Right atrium auricular region (tissue), 2 donors: ENCODE data around the gene EBF4. TPM values are rescaled to one million over a fixed set of nuclear protein-coding genes. Genes with fewer than 3 reads are reported as not detected.
"Not testable (repeated sequence)": the region's sequence is repeated elsewhere in the genome, so short reads cannot be mapped to it uniquely, and the experiment has no call there.

Source experiments
- DNase-seq: peaks from one replicate; pipeline ENCODE4 v3.0.0-alpha.2; 2019; ENCODE audit warnings: low spot score
- H3K27ac ChIP-seq, 2 donors: fragments of 200-600 bp; sonication (generic); 1 replicate in 1 of 2; 2 replicates in 1 of 2; pipeline ENCODE4 v1.5.1; 2016 to 2019
- H3K27me3 ChIP-seq, 2 donors: fragments of 200-600 bp; sonication (generic); one replicate each; pipeline versions ENCODE4 v1.5.1 to v1.6.0; 2017 to 2019
- H3K36me3 ChIP-seq: fragments of 200-600 bp; sonication (generic); one replicate; pipeline ENCODE4 v1.5.1; 2016
- H3K4me1 ChIP-seq, 2 donors: fragments of 200-600 bp; sonication (generic); one replicate each; pipeline versions ENCODE4 v1.5.1 to v1.6.0; 2017 to 2019
- H3K4me3 ChIP-seq, 2 donors: fragments of 200-600 bp; sonication (generic); 1 replicate in 1 of 2; 2 replicates in 1 of 2; pipeline ENCODE4 v1.5.1; 2017 to 2019; ENCODE audit warnings: mild to moderate bottlenecking in 1 of 2, moderate library complexity in 1 of 2
- H3K9me3 ChIP-seq, 2 donors: fragments of 200-600 bp; sonication (generic); one replicate each; pipeline ENCODE4 v1.5.1; 2019
- CTCF ChIP-seq, 2 donors: fragments of 200-600 bp; sonication (generic); IDR thresholded peaks; one replicate each; pipeline ENCODE4 v1.5.1; 2019; ENCODE audit warnings: antibody characterized with exemption in 2 of 2
- total RNA-seq, 2 donors: library from RNA; depleted of rRNA; stranded (reverse); fragments of >200 nt; gene quantifications; one replicate each; pipeline ENCODE4 v1.1.0, GENCODE V29; 2016

Gene EBF4
- total RNA-seq, 2 donors from 2014 or later, result 2.5 to 8.5 TPM

- H3K4me3 ChIP-seq, result peak overlapping the region; percentile 43 to 61
- no peak for TF ChIP-seq CTCF (IDR thresholded peaks at IDR 0.05)
- no peak for DNase-seq
- peaks cover 0 to 13% of the 10 kb centered on the region in 2 donors for H3K4me1 ChIP-seq
- no peaks in the 10 kb centered on the region for H3K36me3 ChIP-seq
- H3K27me3 ChIP-seq, result no peaks in the 10 kb centered on the region
- H3K27ac ChIP-seq, result no peak overlapping the region
- H3K9me3 ChIP-seq, result no peaks in the 10 kb centered on the region
Observed at GRCh38 chr20:2692886-2693285, 306 bp downstream of the EBF4 start.

GRCh38 chr20:2693286-2694007, 867 bp downstream of the EBF4 start:
- Histone ChIP-seq H3K9me3 (no peaks in the 10 kb centered on the region), H3K27ac (peak overlapping the region; percentile 40 to 56), H3K27me3 (no peaks in the 10 kb centered on the region), H3K36me3 (no peaks in the 10 kb centered on the region), H3K4me1 (peaks cover 0 to 13% of the 10 kb centered on the region in 2 donors), H3K4me3 (peak overlapping the region; percentile 43 to 61)
- TF ChIP-seq CTCF (IDR thresholded peaks at IDR 0.05), result peak in 1 of 2 donors; percentile 15
- DNase-seq, result no peak

- H3K4me1 ChIP-seq, result peaks cover 0 to 13% of the 10 kb centered on the region in 2 donors
- TF ChIP-seq CTCF (IDR thresholded peaks at IDR 0.05), result no peak
- H3K27me3 ChIP-seq, result no peaks in the 10 kb centered on the region
- H3K9me3 ChIP-seq, result no peaks in the 10 kb centered on the region
- peak overlapping the region; percentile 43 to 61 for H3K4me3 ChIP-seq
- DNase-seq, result no peak
- peak overlapping the region in 1 of 2 donors; percentile 56 for H3K27ac ChIP-seq
- H3K36me3 ChIP-seq, result no peaks in the 10 kb centered on the region
Observed at GRCh38 chr20:2694008-2694471, 1.5 kb downstream of the EBF4 start.

GRCh38 chr20:2694519-2694918, 1.9 kb downstream of the EBF4 start:
- Histone ChIP-seq H3K27ac (no peak overlapping the region), H3K9me3 (no peaks in the 10 kb centered on the region), H3K27me3 (no peaks in the 10 kb centered on the region), H3K4me1 (peaks cover 0 to 13% of the 10 kb centered on the region in 2 donors), H3K4me3 (no peak overlapping the region), H3K36me3 (no peaks in the 10 kb centered on the region)
- DNase-seq, result no peak
- TF ChIP-seq CTCF (IDR thresholded peaks at IDR 0.05), result no peak

- Histone ChIP-seq H3K4me3 (no peak overlapping the region), H3K36me3 (no peaks in the 10 kb centered on the region), H3K9me3 (no peaks in the 10 kb centered on the region), H3K27ac (no peak overlapping the region), H3K4me1 (peaks cover 0 to 13% of the 10 kb centered on the region in 2 donors), H3K27me3 (no peaks in the 10 kb centered on the region)
- no peak for TF ChIP-seq CTCF (IDR thresholded peaks at IDR 0.05)
- no peak for DNase-seq
Observed at GRCh38 chr20:2695206-2695983, 2.8 kb downstream of the EBF4 start.

GRCh38 chr20:2695984-2696525, 3.5 kb downstream of the EBF4 start:
- H3K4me3 ChIP-seq, H3K27me3 ChIP-seq, H3K9me3 ChIP-seq, H3K36me3 ChIP-seq, H3K27ac ChIP-seq: not testable (repeated sequence)
- DNase-seq, result peak; percentile 18
- H3K4me1 ChIP-seq, result peaks cover 0 to 13% of the 10 kb centered on the region in 2 donors
